ENCODE results near the gene PNKD. TPM values are rescaled to one million over a fixed set of nuclear protein-coding genes. Genes with fewer than 3 reads are reported as not detected.

The PNKD gene
- total and polyA plus RNA-seq, 2 experiments from 2014 or later, result 28.2 to 83.3 TPM

DNA sequence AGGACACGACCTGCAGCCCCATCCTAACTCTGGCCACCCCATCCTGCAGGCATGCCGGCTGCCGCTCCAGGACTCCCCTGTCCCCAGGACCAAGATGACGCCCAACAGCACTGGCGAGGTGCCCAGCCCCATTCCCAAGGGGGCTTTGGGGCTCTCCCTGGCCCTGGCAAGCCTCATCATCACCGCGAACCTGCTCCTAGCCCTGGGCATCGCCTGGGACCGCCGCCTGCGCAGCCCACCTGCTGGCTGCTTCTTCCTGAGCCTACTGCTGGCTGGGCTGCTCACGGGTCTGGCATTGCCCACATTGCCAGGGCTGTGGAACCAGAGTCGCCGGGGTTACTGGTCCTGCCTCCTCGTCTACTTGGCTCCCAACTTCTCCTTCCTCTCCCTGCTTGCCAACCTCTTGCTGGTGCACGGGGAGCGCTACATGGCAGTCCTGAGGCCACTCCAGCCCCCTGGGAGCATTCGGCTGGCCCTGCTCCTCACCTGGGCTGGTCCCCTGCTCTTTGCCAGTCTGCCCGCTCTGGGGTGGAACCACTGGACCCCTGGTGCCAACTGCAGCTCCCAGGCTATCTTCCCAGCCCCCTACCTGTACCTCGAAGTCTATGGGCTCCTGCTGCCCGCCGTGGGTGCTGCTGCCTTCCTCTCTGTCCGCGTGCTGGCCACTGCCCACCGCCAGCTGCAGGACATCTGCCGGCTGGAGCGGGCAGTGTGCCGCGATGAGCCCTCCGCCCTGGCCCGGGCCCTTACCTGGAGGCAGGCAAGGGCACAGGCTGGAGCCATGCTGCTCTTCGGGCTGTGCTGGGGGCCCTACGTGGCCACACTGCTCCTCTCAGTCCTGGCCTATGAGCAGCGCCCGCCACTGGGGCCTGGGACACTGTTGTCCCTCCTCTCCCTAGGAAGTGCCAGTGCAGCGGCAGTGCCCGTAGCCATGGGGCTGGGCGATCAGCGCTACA is 7.4 kb upstream of the PNKD start:
- peaks cover 13% of the 10 kb centered on the region for H3K27me3 Mint-ChIP-seq (ENCODE audit: insufficient read depth, low read depth, poor library complexity)
- Histone ChIP-seq H3K27ac (ENCODE audit: low read depth) (no peak overlapping the region), H3K4me1 (ENCODE audit: insufficient read depth) (peaks cover 29% of the 10 kb centered on the region), H2AFZ (no peak overlapping the region), H3K27me3 (ENCODE audit: insufficient read depth) (no peaks in the 10 kb centered on the region), H4K20me1 (replicated peaks; ENCODE audit: insufficient read depth) (no peaks in the 10 kb centered on the region), H3K79me2 (replicated peaks; ENCODE audit: insufficient read depth) (no peaks in the 10 kb centered on the region), H3K4me2 (no peak overlapping the region), H3K9me2 (ENCODE audit: insufficient read depth) (no peaks in the 10 kb centered on the region), H3K36me3 (ENCODE audit: insufficient read depth) (no peaks in the 10 kb centered on the region), H3K4me3 (no peak overlapping the region), H3F3A (replicated peaks; ENCODE audit: low read depth) (peaks cover 7% of the 10 kb centered on the region; the same call in 1 of the 2 replicates)
- H3K9me3 Mint-ChIP-seq, result no peaks in the 10 kb centered on the region
- ATAC-seq (no peak), DNase-seq (ENCODE audit: low spot score) (no peak)
- H3K4me3 Mint-ChIP-seq, result no peak overlapping the region
- peaks cover 28% of the 10 kb centered on the region for H3K4me1 Mint-ChIP-seq
- H3K36me3 Mint-ChIP-seq (ENCODE audit: low read depth), result peaks cover 39% of the 10 kb centered on the region
- TF ChIP-seq EZH2 (IDR thresholded peaks at IDR 0.05; ENCODE audit: low read depth, unreplicated experiment), result no peak
- TF ChIP-seq, protein P1, sequence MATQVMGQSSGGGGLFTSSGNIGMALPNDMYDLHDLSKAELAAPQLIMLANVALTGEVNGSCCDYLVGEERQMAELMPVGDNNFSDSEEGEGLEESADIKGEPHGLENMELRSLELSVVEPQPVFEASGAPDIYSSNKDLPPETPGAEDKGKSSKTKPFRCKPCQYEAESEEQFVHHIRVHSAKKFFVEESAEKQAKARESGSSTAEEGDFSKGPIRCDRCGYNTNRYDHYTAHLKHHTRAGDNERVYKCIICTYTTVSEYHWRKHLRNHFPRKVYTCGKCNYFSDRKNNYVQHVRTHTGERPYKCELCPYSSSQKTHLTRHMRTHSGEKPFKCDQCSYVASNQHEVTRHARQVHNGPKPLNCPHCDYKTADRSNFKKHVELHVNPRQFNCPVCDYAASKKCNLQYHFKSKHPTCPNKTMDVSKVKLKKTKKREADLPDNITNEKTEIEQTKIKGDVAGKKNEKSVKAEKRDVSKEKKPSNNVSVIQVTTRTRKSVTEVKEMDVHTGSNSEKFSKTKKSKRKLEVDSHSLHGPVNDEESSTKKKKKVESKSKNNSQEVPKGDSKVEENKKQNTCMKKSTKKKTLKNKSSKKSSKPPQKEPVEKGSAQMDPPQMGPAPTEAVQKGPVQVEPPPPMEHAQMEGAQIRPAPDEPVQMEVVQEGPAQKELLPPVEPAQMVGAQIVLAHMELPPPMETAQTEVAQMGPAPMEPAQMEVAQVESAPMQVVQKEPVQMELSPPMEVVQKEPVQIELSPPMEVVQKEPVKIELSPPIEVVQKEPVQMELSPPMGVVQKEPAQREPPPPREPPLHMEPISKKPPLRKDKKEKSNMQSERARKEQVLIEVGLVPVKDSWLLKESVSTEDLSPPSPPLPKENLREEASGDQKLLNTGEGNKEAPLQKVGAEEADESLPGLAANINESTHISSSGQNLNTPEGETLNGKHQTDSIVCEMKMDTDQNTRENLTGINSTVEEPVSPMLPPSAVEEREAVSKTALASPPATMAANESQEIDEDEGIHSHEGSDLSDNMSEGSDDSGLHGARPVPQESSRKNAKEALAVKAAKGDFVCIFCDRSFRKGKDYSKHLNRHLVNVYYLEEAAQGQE (IDR thresholded peaks at IDR 0.05; ENCODE audit: unreplicated experiment), result no peak
- TF ChIP-seq, protein P2, sequence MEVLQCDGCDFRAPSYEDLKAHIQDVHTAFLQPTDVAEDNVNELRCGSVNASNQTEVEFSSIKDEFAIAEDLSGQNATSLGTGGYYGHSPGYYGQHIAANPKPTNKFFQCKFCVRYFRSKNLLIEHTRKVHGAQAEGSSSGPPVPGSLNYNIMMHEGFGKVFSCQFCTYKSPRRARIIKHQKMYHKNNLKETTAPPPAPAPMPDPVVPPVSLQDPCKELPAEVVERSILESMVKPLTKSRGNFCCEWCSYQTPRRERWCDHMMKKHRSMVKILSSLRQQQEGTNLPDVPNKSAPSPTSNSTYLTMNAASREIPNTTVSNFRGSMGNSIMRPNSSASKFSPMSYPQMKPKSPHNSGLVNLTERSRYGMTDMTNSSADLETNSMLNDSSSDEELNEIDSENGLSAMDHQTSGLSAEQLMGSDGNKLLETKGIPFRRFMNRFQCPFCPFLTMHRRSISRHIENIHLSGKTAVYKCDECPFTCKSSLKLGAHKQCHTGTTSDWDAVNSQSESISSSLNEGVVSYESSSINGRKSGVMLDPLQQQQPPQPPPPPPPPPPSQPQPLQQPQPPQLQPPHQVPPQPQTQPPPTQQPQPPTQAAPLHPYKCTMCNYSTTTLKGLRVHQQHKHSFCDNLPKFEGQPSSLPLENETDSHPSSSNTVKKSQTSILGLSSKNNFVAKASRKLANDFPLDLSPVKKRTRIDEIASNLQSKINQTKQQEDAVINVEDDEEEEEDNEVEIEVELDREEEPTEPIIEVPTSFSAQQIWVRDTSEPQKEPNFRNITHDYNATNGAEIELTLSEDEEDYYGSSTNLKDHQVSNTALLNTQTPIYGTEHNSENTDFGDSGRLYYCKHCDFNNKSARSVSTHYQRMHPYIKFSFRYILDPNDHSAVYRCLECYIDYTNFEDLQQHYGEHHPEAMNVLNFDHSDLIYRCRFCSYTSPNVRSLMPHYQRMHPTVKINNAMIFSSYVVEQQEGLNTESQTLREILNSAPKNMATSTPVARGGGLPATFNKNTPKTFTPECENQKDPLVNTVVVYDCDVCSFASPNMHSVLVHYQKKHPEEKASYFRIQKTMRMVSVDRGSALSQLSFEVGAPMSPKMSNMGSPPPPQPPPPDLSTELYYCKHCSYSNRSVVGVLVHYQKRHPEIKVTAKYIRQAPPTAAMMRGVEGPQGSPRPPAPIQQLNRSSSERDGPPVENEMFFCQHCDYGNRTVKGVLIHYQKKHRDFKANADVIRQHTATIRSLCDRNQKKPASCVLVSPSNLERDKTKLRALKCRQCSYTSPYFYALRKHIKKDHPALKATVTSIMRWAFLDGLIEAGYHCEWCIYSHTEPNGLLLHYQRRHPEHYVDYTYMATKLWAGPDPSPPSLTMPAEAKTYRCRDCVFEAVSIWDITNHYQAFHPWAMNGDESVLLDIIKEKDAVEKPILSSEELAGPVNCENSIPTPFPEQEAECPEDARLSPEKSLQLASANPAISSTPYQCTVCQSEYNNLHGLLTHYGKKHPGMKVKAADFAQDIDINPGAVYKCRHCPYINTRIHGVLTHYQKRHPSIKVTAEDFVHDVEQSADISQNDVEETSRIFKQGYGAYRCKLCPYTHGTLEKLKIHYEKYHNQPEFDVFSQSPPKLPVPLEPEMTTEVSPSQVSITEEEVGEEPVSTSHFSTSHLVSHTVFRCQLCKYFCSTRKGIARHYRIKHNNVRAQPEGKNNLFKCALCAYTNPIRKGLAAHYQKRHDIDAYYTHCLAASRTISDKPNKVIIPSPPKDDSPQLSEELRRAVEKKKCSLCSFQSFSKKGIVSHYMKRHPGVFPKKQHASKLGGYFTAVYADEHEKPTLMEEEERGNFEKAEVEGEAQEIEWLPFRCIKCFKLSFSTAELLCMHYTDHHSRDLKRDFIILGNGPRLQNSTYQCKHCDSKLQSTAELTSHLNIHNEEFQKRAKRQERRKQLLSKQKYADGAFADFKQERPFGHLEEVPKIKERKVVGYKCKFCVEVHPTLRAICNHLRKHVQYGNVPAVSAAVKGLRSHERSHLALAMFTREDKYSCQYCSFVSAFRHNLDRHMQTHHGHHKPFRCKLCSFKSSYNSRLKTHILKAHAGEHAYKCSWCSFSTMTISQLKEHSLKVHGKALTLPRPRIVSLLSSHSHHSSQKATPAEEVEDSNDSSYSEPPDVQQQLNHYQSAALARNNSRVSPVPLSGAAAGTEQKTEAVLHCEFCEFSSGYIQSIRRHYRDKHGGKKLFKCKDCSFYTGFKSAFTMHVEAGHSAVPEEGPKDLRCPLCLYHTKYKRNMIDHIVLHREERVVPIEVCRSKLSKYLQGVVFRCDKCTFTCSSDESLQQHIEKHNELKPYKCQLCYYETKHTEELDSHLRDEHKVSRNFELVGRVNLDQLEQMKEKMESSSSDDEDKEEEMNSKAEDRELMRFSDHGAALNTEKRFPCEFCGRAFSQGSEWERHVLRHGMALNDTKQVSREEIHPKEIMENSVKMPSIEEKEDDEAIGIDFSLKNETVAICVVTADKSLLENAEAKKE (CRISPR knock-in tag; IDR thresholded peaks at IDR 0.05), result no peak
- TF ChIP-seq ZNF331 (CRISPR knock-in tag; IDR thresholded peaks at IDR 0.05; ENCODE audit: low read depth), result no peak
- no peak for TF ChIP-seq JUNB (IDR thresholded peaks at IDR 0.05; ENCODE audit: unreplicated experiment)
- no peak for TF ChIP-seq EZH2phosphoT487 (IDR thresholded peaks at IDR 0.05; ENCODE audit: unreplicated experiment)
- TF ChIP-seq NANOG (IDR thresholded peaks at IDR 0.05; ENCODE audit: borderline replicate concordance), result no peak
- TF ChIP-seq STAT1 (IDR thresholded peaks at IDR 0.05; ENCODE audit: unreplicated experiment), result no peak
- TF ChIP-seq, protein P3, sequence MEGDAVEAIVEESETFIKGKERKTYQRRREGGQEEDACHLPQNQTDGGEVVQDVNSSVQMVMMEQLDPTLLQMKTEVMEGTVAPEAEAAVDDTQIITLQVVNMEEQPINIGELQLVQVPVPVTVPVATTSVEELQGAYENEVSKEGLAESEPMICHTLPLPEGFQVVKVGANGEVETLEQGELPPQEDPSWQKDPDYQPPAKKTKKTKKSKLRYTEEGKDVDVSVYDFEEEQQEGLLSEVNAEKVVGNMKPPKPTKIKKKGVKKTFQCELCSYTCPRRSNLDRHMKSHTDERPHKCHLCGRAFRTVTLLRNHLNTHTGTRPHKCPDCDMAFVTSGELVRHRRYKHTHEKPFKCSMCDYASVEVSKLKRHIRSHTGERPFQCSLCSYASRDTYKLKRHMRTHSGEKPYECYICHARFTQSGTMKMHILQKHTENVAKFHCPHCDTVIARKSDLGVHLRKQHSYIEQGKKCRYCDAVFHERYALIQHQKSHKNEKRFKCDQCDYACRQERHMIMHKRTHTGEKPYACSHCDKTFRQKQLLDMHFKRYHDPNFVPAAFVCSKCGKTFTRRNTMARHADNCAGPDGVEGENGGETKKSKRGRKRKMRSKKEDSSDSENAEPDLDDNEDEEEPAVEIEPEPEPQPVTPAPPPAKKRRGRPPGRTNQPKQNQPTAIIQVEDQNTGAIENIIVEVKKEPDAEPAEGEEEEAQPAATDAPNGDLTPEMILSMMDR (conservative IDR thresholded peaks at IDR 0.05; ENCODE audit: low read depth in 2 of 2), result no peak
- TF ChIP-seq, protein P4, sequence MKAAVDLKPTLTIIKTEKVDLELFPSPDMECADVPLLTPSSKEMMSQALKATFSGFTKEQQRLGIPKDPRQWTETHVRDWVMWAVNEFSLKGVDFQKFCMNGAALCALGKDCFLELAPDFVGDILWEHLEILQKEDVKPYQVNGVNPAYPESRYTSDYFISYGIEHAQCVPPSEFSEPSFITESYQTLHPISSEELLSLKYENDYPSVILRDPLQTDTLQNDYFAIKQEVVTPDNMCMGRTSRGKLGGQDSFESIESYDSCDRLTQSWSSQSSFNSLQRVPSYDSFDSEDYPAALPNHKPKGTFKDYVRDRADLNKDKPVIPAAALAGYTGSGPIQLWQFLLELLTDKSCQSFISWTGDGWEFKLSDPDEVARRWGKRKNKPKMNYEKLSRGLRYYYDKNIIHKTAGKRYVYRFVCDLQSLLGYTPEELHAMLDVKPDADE (IDR thresholded peaks at IDR 0.05), result no peak
- TF ChIP-seq POLR2AphosphoS5 (IDR thresholded peaks at IDR 0.05; ENCODE audit: low read depth), result no peak
- TF ChIP-seq ZNF114 (CRISPR knock-in tag; IDR thresholded peaks at IDR 0.05), result no peak
- no peak for TF ChIP-seq CREB1 (CRISPR knock-in tag; IDR thresholded peaks at IDR 0.05; ENCODE audit: low read depth)
- H3K27ac Mint-ChIP-seq, result no peak overlapping the region
